Subcutaneous adipose tissue (tissue), 4 donors: ENCODE data around the gene RUVBL2. TPM values are rescaled to one million over a fixed set of nuclear protein-coding genes. Genes with fewer than 3 reads are reported as not detected.
"Not testable (repeated sequence)": the region's sequence is repeated elsewhere in the genome, so short reads cannot be mapped to it uniquely, and the experiment has no call there.

Source experiments
- CTCF ChIP-seq: fragments of 450-650 bp; IDR thresholded peaks from one replicate; pipeline ENCODE4 v1.5.1; 2016; ENCODE audit warnings: low read depth, mild to moderate bottlenecking, control low read depth, antibody characterized with exemption, moderate library complexity
- total RNA-seq, 4 donors: library from RNA; depleted of rRNA; stranded (reverse); fragments of >200 nt; gene quantifications; one replicate each; pipeline ENCODE4 v1.1.0, GENCODE V29; 2016

RUVBL2 gene
- total RNA-seq, 4 donors from 2014 or later = 34.3 to 62.5 (median 49.4) TPM

DNA sequence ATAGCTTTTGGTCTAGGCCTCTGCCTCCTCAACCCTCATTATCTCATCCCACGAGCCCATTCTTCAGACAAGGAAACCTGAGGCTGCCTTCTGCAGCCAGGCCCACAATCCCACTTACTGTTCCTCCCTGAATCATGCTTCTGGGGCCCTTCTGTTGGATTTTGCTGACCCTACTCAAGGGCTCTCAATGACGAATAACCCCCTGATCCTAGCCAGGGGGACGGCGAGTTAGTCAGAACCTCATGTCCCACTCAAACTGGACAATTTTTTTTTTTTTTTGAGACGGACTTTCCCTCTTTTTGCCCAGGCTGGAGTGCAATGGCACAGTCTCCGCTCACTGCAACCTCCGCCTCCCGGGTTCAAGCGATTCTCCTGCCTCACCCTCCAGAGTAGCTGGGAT, 28.4 kb downstream of the RUVBL2 start:
- TF ChIP-seq CTCF = no peak

DNA sequence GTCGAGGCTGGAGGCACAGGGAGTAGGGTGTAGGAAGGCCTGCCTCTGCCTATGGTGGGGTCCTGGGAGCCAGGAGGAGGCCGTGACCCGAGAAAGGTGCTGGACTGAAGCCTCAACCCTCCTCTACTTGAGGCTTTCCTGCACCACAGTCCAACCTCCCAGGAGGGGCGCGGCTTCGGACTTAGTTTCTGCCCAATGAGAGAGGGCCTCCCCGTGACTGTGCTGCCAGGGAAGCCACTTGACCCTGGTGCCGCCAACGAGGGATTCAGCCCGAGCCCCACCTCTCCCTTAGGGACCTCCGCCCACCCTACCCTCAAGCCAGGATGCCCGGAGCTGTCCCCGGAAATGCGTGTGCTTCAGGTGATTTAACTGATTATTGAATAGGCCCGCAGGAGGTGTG, 30.5 kb downstream of the RUVBL2 start, which contains the start of gene CGB3:
Gene CGB3 (minus strand): TSS at position 101 of the 400 bp plus-strand sequence. CDS start 362 bp downstream, outside the sequence.
- TF ChIP-seq CTCF = not testable (repeated sequence)

GRCh38 chr19:49031642-49032301, 38.1 kb downstream of the RUVBL2 start, which contains the start of gene CGB2:
Gene CGB2, plus strand, starts transcription at chr19:49031890. Its CDS starts 206 bp downstream, at chr19:49032096.
- not testable (repeated sequence) for TF ChIP-seq CTCF

DNA sequence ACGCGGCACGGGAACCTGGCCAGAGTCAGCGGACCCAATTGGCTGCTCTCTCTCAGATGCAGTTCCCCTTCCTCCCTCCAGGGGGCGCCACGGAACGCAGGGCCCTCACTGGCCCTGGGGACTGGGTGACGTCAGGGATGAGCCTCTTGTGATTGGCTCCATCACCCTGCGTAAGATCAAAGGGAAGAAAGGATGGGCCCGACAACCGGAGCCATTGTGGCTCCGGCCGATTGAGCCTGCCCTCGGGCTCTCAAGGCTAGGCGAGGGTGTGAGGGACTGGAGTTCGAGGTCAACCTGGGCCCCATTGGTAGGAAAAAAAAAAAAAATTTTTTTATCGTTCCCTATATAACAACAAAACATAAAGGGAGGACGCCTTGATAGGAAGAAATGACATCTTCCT, 43.1 kb downstream of the RUVBL2 start, which contains the start of gene CGB1:
Gene CGB1 (minus strand): TSS at position 81 of the 400 bp plus-strand sequence. CDS start 184 bp downstream, outside the sequence.
- not testable (repeated sequence) for TF ChIP-seq CTCF

GRCh38 chr19:49042177-49042576, 48.5 kb downstream of the RUVBL2 start:
- no peak for TF ChIP-seq CTCF

GRCh38 chr19:49043548-49043947, 49.9 kb downstream of the RUVBL2 start, which contains the start of gene CGB5:
Gene CGB5, plus strand, starts transcription at chr19:49043848. Its CDS starts 362 bp downstream, at chr19:49044210.
- not testable (repeated sequence) for TF ChIP-seq CTCF

- not testable (repeated sequence) for TF ChIP-seq CTCF
These were observed 55.3 kb downstream of the RUVBL2 start, which contains the start of gene CGB8 for GRCh38 chr19:49049011-49049410. Gene CGB8, minus strand, starts transcription at chr19:49049111. Its CDS starts 372 bp downstream, at chr19:49048739.
